Head of caudate nucleus (tissue), 42 donors: ENCODE results near the gene SLC34A1.
A peak's percentile ranks its signal among the peaks of the same experiment; 100 is the strongest.
"Not testable (repeated sequence)": the region's sequence is repeated elsewhere in the genome, so short reads cannot be mapped to it uniquely, and the experiment has no call there.

ENCODE experiments used
- DNase-seq, 42 donors: peaks; one replicate each; pipeline versions ENCODE4 v3.0.0 to v3.0.0-alpha.2; 2020 to 2021; ENCODE audit warnings: mixed read lengths in 7 of 42
- intact Hi-C: fragments of 100-400 bp; cut with DNase I; formaldehyde crosslinking; loops from one replicate; pipeline ENCODE4 v1.15.0; 2022

The SLC34A1 gene, protein sequence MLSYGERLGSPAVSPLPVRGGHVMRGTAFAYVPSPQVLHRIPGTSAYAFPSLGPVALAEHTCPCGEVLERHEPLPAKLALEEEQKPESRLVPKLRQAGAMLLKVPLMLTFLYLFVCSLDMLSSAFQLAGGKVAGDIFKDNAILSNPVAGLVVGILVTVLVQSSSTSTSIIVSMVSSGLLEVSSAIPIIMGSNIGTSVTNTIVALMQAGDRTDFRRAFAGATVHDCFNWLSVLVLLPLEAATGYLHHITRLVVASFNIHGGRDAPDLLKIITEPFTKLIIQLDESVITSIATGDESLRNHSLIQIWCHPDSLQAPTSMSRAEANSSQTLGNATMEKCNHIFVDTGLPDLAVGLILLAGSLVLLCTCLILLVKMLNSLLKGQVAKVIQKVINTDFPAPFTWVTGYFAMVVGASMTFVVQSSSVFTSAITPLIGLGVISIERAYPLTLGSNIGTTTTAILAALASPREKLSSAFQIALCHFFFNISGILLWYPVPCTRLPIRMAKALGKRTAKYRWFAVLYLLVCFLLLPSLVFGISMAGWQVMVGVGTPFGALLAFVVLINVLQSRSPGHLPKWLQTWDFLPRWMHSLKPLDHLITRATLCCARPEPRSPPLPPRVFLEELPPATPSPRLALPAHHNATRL

DNA sequence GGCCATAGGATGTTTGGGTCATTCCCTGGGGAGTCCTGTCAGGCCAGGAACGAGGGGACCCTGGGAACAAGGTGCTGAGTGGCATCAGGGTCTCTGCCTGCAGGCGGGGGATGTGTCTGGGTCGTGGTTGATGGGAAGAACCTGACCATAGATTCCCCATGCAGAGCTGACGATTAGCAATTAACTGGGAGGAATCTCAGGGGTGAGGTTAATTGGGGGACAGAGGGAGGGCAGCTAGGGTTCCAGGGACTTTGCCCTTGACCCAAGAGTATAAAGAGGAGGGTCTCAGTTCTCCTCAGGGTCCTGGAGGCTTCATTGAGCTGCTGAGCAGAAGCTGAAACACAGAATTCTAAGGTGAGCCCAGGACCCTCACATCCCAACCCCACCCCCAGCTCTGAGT is at the start of gene SLC34A1:
SLC34A1 (plus strand) TSS at position 301 of the 400 bp plus-strand sequence. CDS start 1,308 bp downstream, outside the sequence.
- intact Hi-C loops, result no loop called here
- no peak for DNase-seq

DNA sequence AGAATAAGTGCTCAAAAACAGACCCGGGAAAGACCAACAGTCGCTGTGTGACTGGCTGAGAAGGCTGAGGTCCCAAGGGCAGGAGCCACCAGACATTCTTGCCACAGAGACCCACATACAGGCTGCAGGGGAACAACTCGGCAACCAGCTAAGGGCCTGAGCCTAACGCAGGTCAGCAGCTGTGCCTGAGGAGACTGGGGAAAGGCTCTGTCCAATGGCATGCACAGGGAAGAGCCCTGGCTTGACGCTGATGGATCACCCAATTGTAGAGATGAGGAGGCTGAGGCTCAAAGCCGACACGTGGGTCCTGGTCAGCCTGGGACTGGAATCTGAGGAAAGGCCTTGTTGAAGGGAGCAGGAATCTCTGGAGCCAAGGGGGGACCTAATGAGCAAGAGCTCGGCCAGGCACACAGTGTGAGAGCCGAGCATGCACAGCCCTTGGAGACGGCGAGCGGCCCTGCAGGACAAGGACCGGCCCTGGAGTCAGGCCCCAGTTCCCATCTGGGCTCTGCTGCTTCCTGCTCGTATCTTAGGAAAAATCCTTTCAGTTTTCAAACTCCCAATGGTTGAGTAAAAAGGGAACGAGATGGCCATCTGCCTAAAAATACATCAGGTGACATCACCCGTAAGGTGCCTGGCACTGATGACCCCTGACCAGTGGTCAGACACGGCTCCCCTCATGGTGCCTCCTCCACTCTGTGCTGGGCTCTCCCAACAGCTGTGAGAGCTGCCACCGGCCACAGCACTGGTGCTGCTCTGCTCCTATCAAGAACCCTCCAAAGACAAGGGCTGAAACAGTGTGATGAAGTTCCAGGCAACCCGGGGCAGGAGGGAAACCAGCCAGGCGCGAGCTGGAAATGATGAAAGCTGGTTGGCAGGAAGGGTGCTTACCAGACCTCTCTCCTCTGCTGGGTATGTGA is 49.2 kb upstream of the SLC34A1 start:
- intact Hi-C loops, result no loop called here
- no peak for DNase-seq

DNA sequence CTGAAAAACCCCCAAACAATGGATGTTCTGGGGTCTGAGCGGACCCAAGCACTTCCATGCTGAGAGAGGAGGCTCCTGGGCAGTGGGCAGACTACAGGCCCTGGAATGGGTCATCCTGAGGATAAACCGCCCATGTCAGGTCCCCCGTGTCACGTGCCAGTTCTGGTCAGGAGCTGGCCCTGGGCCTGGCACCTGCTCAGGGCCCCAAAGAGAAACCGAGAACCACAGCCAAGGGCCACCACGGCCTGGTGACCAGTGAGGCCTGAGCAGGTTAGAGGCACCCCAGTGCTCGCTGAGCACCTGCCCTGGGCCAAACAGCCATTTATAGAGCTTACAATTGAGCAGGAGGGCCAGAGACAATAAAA is 48.6 kb upstream of the SLC34A1 start:
- no peak for DNase-seq
- intact Hi-C loops, result no loop called here

DNA sequence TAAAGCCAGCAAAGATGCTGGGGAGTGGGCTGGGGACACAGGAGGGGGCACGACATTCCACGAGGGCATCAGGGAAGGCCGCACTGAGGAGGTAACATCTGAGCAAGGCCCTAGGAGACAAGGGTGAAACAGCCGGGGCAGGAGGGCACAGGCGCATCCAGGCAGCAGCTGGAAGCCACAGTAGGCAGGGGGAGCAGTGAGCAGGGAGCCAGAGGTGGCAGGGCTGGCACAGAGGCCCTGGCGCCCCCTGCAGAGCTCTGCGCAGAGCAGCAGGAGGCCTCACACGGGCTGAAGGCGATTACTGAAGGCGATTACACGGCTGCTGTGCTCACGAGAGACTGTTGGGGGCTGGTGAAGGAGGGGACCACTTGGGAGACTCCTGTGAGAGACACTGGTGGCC is 48.1 kb upstream of the SLC34A1 start:
- intact Hi-C loops, result no loop called here
- peak in 2 of 42 donors; percentile 32 to 38 for DNase-seq

DNA sequence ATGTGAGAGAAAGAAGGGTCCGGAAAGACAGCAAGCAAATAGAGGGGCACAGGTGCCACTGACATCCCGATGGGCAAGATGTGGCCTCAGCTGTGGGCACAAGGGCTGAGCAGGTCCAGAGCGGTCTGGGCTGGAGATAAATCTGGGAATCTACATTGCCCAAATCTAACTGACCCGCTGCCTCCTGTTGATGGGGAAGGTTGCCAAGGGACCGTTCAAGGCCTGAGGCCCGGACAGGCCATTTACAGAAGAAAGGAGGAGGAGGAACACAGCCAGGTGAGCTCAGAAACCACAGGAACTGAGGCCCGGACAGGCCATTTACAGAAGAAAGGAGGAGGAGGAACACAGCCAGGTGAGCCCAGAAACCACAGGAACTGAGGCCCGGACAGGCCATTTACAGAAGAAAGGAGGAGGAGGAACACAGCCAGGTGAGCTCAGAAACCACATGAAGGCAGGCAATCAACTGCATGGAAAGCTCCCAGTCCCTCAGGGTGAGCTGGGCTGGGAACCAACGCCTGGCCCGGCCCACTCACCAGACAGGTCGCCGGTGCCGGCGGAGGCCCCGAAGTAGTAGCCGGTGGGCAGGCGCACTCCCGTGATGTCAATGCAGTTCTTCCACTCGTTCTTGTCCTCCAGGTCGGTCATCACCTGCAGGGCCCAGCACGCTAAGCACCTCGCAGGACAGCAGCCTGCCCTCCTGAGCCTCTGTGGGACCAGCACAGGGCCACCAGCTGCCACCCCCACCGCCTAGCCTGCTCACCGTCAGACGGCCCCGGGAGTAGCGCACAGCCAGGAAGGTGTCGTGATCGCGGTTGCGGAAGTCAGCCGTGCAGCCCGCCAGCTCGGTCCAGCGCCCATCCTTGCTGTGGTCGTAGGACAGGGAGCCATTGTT is 47.4 kb upstream of the SLC34A1 start:
- no peak for DNase-seq
- intact Hi-C loops, result no loop called here

DNA sequence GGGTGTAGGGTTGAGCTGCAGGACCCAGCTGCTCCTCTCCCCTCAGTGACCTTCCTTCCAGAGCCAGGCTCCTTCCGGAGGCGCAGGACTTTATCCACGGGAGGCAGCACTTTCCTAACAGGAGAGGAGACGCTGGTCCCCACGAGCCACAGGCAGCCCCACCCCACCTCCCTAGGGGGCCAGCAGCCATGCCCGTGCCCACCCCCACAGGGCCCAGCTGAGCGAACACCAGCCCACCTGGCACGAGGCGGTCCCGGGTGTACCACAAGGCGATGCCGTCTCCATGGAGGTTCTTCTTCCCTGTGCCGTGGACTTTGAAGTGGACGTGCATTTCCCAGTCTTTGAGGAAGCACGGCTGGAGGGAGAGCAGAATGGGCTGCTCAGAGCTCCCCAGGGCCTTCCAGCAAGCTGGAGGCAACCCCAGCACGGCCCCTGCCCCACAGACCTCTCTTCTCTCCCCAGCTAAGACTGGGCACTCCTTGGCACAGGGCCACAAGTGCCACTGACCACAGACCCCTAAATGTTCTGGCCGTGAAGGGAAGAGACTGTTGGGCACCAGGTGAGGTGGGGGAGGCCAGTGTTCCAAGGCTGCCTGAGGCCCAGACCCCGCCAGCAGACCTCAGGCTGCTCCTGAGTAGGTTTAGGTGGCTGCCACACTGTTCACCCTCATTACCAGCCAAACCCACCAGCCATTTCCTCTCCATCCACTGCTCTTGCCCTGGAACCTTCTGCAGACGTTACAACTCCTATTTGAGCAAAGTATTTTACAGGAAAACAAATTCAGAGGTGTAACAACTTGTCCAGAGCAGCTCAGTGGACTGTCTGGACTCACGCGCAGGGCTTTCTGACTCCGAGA is 45.8 kb upstream of the SLC34A1 start:
- DNase-seq, result no peak
- intact Hi-C loops, result no loop called here

DNA sequence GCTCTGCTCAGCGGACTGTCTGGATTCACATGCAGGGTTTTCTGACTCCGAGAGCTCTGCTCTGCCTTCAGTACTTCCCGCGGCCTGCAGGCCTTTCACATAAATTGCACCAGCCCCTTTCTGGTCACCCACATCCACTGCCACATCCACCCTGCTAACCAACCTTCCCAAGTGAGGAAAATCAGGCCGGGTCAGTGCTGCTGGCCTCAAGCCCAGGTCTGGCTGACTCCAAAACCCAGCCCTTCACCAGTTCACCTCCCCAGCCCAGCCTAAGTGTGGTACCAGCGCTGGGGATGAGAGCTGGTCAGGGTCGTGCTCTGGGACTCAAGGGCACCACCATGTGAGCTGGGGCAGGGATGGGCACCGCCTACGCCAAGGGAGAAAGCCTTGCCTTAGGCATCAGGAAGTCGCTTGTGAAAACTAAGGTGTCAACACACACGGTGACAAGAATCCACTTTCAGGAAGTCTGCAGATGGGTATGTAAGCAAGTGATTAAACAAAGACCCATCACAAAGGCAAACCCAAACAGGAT is 45.1 kb upstream of the SLC34A1 start:
- intact Hi-C loops, result no loop called here
- DNase-seq, result no peak

DNA sequence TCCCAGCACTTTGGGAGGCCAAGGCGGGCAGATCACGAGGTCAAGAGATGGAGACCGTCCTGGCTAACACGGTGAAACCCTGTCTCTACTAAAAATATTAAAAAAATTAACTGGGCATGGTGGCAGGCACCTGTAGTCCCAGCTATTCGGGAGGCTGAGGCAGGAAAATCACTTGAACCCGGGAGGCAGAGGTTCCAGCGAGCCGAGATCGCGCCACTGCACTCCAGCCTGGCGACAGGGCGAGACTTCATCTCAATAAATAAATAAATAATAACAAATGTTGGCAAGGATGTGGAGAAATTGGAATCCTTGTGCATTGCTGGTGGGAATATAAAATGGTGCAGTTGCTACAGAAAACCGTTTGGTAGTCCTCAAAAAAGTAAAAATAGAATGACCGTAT is 41.2 kb upstream of the SLC34A1 start:
- intact Hi-C loops, result not testable (repeated sequence)

DNA sequence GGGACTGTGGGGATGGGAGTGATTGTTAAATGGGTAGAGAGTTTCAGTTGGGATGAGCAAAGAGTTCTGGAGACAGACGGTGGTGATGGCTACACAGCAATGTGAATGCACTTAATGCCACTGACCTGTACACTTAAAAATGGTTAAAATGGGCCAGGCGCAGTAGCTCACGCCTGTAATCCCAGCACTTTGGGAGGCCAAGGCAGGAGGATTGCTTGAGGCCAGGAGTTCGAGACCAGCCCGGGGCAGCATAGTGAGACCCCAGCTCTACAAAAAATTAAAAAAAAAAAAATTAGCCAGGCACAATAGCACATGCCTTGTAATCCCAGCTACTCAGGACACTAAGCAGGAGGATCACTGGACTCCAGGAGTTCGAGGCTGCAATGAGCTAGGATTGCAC is 40.5 kb upstream of the SLC34A1 start:
- intact Hi-C loops, result no loop called here
- no peak for DNase-seq

More for the DNA sequence above, 41.2 kb upstream of the SLC34A1 start:
- DNase-seq, result not testable (repeated sequence)

DNA sequence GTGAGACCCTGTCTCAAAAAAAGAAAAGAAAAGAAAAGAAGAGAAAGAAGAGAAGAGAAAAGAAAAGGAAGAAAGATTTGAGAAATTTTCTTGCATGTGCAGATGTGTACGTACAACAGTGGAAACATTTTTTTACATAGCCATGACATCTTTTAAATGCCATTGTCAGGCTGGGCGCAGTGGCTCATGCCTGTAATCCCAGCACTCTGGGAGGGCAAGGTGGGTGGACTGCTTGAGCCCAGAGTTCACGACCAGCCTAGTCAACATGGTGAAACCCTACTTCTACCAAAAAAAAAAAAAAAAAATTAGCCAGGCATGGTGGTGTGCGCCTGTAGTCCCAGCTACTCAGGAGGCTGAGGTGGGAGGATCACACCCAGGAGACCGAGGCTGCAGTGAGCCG is 39.3 kb upstream of the SLC34A1 start:
- intact Hi-C loops, result no loop called here
- no peak for DNase-seq

DNA sequence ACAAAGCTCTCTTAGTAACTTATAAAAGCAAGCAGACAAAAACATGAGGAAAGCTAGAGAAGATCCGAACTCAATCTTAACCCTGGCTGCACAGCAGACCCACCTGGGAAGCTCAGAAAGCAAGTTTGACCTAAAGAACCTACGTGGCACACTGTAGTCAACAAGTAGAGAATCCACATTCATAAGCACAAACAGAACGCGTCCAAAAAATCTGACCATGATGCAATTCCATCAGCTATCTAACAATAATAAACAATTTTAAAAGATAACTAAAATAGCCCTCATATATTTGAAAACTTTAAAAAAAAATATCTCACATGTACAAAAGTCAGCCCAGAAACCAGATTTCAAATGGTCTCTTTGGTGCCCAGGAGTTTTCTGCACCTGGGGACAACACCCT is 37.4 kb upstream of the SLC34A1 start:
- no peak for DNase-seq
- intact Hi-C loops, result no loop called here

DNA sequence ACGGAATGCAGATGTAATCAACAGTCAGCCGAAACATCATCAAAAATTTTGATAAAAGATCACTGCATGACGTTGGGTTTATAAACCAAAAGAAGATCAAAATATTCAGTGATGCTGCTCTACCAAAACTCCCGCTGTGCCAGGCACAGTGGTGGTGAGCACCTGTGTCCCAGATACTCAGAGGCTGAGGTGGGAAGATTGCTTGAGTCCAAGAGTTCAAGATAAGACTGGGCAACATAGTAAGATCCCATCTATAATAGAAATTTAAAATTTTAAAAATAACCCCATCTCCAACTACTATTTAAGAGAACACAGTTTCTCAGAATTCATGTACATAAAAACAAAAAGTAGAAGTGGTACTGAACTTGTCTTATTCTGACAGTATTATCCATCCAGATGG is 36.5 kb upstream of the SLC34A1 start:
- intact Hi-C loops, result no loop called here
- DNase-seq, result no peak

DNA sequence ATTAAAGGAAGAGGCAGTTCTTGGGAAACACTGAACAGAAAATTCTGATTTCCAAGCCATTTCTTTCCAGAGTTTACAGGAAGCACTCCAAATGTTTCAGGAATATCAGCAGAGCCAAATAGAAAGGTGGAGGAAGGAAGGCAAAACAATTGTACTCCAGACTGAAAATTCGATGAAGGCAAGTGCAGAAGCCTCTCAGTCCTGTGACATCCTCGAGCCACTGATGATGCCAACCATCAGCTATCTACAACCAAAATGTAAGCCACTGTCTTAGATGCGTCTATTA is 34.9 kb upstream of the SLC34A1 start:
- DNase-seq, result no peak
- intact Hi-C loops, result no loop called here

DNA sequence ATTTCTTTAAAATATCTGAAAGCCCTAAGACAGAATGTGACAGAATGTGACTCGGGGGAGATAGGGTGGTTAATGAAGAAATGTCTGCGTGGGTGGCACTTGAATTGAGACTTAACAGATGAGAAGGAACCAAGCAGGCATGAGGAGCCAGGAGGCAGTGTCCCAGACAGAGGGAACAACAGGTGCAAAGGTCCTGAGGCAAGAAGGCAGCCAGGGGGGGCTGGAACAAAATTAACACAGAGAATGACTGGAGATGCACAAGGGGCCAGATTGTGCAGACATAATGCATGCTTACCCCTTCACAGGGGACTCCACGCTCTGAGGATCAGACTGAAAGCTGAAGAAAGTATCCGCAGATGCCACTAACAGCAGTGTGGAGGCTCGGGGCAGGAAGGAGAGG is 34.5 kb upstream of the SLC34A1 start:
- intact Hi-C loops, result no loop called here
- no peak for DNase-seq

DNA sequence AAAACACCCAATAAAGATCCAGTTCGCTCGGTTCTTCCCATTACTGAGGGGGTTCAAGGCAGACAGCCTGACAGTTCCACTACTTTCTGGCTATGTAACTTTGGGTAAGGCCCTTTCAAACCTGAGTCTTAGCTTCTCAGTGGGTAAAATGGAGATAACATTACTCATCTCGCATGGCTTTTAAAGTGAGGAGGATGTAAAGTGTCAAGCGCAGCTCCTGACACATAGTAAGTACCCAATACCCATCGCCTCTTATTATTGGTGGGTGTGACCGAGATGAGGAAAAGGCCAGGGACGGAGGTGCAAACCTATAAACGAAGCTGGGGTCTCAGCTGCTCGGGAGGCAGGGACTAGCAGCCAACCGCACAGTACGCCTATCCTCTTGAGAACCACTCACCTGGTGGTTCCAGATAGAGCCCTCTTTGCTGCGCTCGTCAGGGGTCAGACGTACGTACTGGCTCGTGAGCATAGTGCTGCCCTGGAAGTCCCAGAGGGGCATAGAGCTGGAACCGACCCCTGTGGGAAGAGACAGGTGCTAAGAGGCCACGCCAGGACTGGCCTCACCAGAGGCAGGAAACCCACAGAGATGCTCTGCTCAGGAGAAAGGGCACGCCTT is 33.4 kb upstream of the SLC34A1 start:
- intact Hi-C loops, result no loop called here
- DNase-seq, result no peak

DNA sequence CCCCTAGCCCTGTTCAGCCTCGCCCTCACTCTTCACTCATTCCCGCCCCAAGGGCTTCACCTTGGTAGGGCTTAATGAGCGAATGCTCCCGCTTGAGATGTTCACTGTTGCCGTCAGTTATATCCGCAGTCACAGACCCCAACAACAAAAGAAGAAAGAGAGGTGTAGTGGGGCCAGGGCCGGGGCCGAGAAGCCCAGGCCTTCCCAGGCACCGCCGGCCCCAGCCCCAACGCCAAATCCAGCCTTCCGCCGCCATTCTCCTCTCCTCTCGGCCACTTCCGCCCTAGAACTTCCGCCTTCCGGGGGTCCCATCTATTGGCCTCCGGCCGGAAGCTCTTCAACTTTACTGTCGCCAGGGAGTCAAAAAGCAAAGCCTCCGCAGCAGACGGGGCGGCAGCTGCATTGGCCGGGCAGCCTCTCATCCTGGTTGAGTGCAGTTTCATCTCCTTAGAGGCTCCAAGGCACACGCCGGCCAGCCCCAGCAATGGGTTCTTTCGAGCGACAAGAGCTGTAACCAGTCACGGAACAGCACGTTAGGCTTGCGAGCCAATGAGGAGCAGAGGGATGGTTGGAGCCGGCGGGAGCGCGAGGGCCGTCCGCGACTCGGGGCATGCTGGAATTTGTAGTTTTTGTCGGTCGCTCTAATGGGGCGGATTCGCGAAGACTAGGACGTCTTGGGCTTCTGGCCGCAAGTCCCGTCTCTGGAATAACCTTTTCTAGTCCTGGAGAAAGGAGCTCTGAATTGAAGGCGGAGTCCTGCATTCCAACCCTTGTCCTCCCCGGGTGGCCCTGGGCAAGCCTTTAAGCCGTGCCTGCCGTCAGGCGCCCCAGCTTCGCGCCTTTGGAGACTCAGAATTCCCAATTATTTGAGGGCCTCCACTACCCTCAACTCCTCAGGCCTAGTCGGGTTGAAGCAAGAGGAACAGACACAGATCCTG is 32.6 kb upstream of the SLC34A1 start, which contains the start of gene LMAN2:
LMAN2 (minus strand) TSS at position 277 of the 938 bp plus-strand sequence; CDS start at position 256, 21 bp downstream.
- intact Hi-C loops, result no loop called here
- peak; percentile 92 to 98 (median 96) for DNase-seq
